Stomach smooth muscle (tissue), 2 donors: ENCODE data around the gene CPZ.

Source experiments
- H3K27ac ChIP-seq: one replicate; pipeline ENCODE4 v1.7.0; 2013; ENCODE audit warnings: mild to moderate bottlenecking, low read length, inconsistent platforms
- H3K27me3 ChIP-seq, 2 donors: one replicate each; pipeline ENCODE4 v1.7.0; 2013; ENCODE audit warnings: low read length in 2 of 2; ENCODE audit not compliant: insufficient read depth in 2 of 2, control insufficient read depth in 1 of 2
- H3K36me3 ChIP-seq, 2 donors: one replicate each; pipeline ENCODE4 v1.7.0; 2013; ENCODE audit warnings: low read length in 2 of 2; ENCODE audit not compliant: control insufficient read depth in 2 of 2, insufficient read depth in 2 of 2
- H3K4me1 ChIP-seq: one replicate; pipeline ENCODE4 v1.7.0; 2013; ENCODE audit warnings: low read length; ENCODE audit not compliant: control insufficient read depth, insufficient read depth
- H3K4me3 ChIP-seq, 2 donors: one replicate each; pipeline ENCODE4 v1.7.0; 2013; ENCODE audit warnings: low read length in 2 of 2
- H3K9ac ChIP-seq, 2 donors: one replicate each; pipeline ENCODE4 v1.7.0; 2013; ENCODE audit warnings: low read length in 2 of 2, mild to moderate bottlenecking in 1 of 2
- H3K9me3 ChIP-seq, 2 donors: one replicate each; pipeline ENCODE4 v1.7.0; 2013; ENCODE audit warnings: low read length in 2 of 2; ENCODE audit not compliant: control insufficient read depth in 2 of 2
- donor health status: healthy.
- donor health status: Pancreatic carcinoma.

Gene CPZ

GRCh38 chr4:8557151-8558076 lies 35.2 kb upstream of the CPZ start:
- H3K9ac ChIP-seq: no peak overlapping the region
- peaks cover 4 to 8% of the 10 kb centered on the region in 2 donors for H3K27me3 ChIP-seq

GRCh38 chr4:8558080-8558960 lies 34.2 kb upstream of the CPZ start:
- Histone ChIP-seq H3K27me3 (peaks cover 4 to 8% of the 10 kb centered on the region in 2 donors), H3K4me3 (no peak overlapping the region), H3K9ac (no peak overlapping the region), H3K27ac (no peak overlapping the region), H3K9me3 (no peaks in the 10 kb centered on the region), H3K36me3 (no peaks in the 10 kb centered on the region), H3K4me1 (no peaks in the 10 kb centered on the region)

More at GRCh38 chr4:8557151-8558076, 35.2 kb upstream of the CPZ start:
- no peaks in the 10 kb centered on the region for H3K9me3 ChIP-seq
- no peak overlapping the region for H3K4me3 ChIP-seq
- no peaks in the 10 kb centered on the region for H3K36me3 ChIP-seq
- no peaks in the 10 kb centered on the region for H3K4me1 ChIP-seq
- no peak overlapping the region for H3K27ac ChIP-seq

GRCh38 chr4:8559011-8559410 lies 33.6 kb upstream of the CPZ start:
- no peak overlapping the region for H3K27ac ChIP-seq
- H3K9ac ChIP-seq: no peak overlapping the region
- H3K9me3 ChIP-seq: no peaks in the 10 kb centered on the region
- peaks cover 4 to 8% of the 10 kb centered on the region in 2 donors for H3K27me3 ChIP-seq
- H3K4me3 ChIP-seq: no peak overlapping the region
- H3K4me1 ChIP-seq: no peaks in the 10 kb centered on the region
- H3K36me3 ChIP-seq: no peaks in the 10 kb centered on the region

GRCh38 chr4:8559524-8560264 lies 32.9 kb upstream of the CPZ start:
- Histone ChIP-seq H3K4me1 (no peaks in the 10 kb centered on the region), H3K27me3 (peaks cover 4 to 8% of the 10 kb centered on the region in 2 donors), H3K36me3 (no peaks in the 10 kb centered on the region), H3K9me3 (no peaks in the 10 kb centered on the region), H3K27ac (no peak overlapping the region), H3K4me3 (no peak overlapping the region), H3K9ac (no peak overlapping the region)

- H3K4me1 ChIP-seq: no peaks in the 10 kb centered on the region
- H3K36me3 ChIP-seq: no peaks in the 10 kb centered on the region
- no peak overlapping the region for H3K27ac ChIP-seq
- H3K9ac ChIP-seq: no peak overlapping the region
- H3K9me3 ChIP-seq: no peaks in the 10 kb centered on the region
- no peak overlapping the region for H3K4me3 ChIP-seq
- H3K27me3 ChIP-seq: peaks cover 4 to 8% of the 10 kb centered on the region in 2 donors
Measured at GRCh38 chr4:8560265-8561047, 32.1 kb upstream of the CPZ start.

- Histone ChIP-seq H3K27me3 (peaks cover 0 to 2% of the 10 kb centered on the region in 2 donors), H3K9ac (no peak overlapping the region), H3K4me1 (no peaks in the 10 kb centered on the region), H3K27ac (no peak overlapping the region), H3K9me3 (no peaks in the 10 kb centered on the region), H3K4me3 (no peak overlapping the region), H3K36me3 (no peaks in the 10 kb centered on the region)
Measured at GRCh38 chr4:8564595-8564994, 28.0 kb upstream of the CPZ start.

GRCh38 chr4:8568068-8568668 lies 24.4 kb upstream of the CPZ start:
- H3K9me3 ChIP-seq: no peaks in the 10 kb centered on the region
- H3K27me3 ChIP-seq: no peaks in the 10 kb centered on the region
- H3K27ac ChIP-seq: no peak overlapping the region
- no peak overlapping the region for H3K4me3 ChIP-seq
- no peak overlapping the region for H3K9ac ChIP-seq
- no peaks in the 10 kb centered on the region for H3K36me3 ChIP-seq
- no peaks in the 10 kb centered on the region for H3K4me1 ChIP-seq

- no peaks in the 10 kb centered on the region for H3K9me3 ChIP-seq
- no peaks in the 10 kb centered on the region for H3K36me3 ChIP-seq
- H3K4me3 ChIP-seq: no peak overlapping the region
- H3K27ac ChIP-seq: no peak overlapping the region
- no peak overlapping the region for H3K9ac ChIP-seq
- no peaks in the 10 kb centered on the region for H3K4me1 ChIP-seq
- H3K27me3 ChIP-seq: no peaks in the 10 kb centered on the region
Measured at GRCh38 chr4:8570201-8570600, 22.4 kb upstream of the CPZ start.

- no peak overlapping the region for H3K27ac ChIP-seq
- no peak overlapping the region for H3K9ac ChIP-seq
- H3K36me3 ChIP-seq: no peaks in the 10 kb centered on the region
- H3K4me3 ChIP-seq: no peak overlapping the region
- H3K4me1 ChIP-seq: no peaks in the 10 kb centered on the region
- H3K9me3 ChIP-seq: no peaks in the 10 kb centered on the region
- H3K27me3 ChIP-seq: no peaks in the 10 kb centered on the region
Measured at GRCh38 chr4:8571702-8572685, 20.6 kb upstream of the CPZ start.
